ENCODE data around the gene ALLC.

DNA sequence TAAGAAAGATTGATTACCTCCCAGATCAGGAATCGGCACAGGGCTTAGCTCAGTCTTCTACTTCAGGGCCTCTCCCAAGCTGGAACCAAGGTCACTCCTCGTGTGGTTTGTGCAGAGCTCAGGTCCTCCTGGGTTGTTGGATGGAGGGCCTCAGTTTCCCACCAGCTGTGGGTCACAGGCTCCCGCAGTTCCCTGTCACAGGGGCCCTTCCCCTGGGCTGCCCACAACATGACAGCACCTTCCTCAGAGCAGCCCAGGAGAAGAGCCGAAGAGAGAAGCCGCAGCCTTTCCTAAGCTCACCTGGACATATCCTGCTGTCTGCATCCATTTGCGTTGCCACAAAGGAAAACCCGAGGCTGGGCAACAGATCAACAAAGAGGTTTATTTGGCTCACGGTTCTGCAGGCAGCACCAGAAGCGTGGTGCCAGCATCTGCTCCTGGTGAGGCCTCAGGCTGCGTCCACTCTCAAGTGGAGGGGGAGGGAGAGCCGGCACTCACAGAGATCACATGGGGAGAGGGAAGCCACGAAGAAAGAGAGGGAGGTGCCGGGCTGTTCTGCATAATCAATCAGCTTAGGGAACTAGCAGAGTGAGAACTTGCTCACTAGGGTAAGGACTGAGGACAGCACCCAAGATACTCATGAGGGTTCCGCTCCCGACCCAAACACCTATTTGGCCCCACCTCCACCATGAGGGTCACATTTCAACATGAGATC, 13.0 kb upstream of the ALLC start:
- TF ChIP-seq CTCF (IDR thresholded peaks at IDR 0.05) (no peak), POLR2A (IDR thresholded peaks at IDR 0.05) (no peak), POLR2AphosphoS5 (IDR thresholded peaks at IDR 0.05) (no peak)
